GM12892 (cell line): ENCODE measurements around the gene LYRM7.

ENCODE experiments used
- POLR2A ChIP-seq: IDR thresholded peaks from 2 replicates; pipeline ENCODE4 v1.6.1; 2011; ENCODE audit warnings: low read depth, low read length, control low read depth
- TAF1 ChIP-seq: IDR thresholded peaks from 2 replicates; pipeline ENCODE4 v1.6.1; 2011; ENCODE audit warnings: low read depth, mild to moderate bottlenecking, control low read depth, low read length, borderline replicate concordance

GRCh38 chr5:131228646-131229045 is 57.9 kb downstream of the LYRM7 start:
- TF ChIP-seq POLR2A (no peak), TAF1 (no peak)
